HS-27A (cell line): ENCODE data around the gene OAT.

Experiments used
- DNase-seq: peaks from one replicate; pipeline ENCODE4 v3.0.0-alpha.2; 2012; ENCODE audit warnings: low read depth, missing footprints

The OAT gene

GRCh38 chr10:124403548-124403947, 15.2 kb downstream of the OAT start:
- DNase-seq = peak; percentile 17

GRCh38 chr10:124402273-124402672, 16.4 kb downstream of the OAT start:
- DNase-seq = no peak

GRCh38 chr10:124401633-124402032, 17.1 kb downstream of the OAT start:
- DNase-seq = no peak

GRCh38 chr10:124394583-124394982, 24.1 kb downstream of the OAT start:
- no peak for DNase-seq

GRCh38 chr10:124392626-124393342, 25.9 kb downstream of the OAT start:
- DNase-seq = no peak

GRCh38 chr10:124390471-124391187, 28.1 kb downstream of the OAT start:
- DNase-seq = no peak

- no peak for DNase-seq
Measured at GRCh38 chr10:124389613-124390361, 28.9 kb downstream of the OAT start.

- DNase-seq = no peak
Measured at GRCh38 chr10:124388823-124389612, 29.7 kb downstream of the OAT start.

GRCh38 chr10:124388476-124388822, 30.3 kb downstream of the OAT start:
- no peak for DNase-seq

GRCh38 chr10:124387078-124387874, 31.4 kb downstream of the OAT start:
- no peak for DNase-seq

- no peak for DNase-seq
Measured at GRCh38 chr10:124386186-124387077, 32.3 kb downstream of the OAT start.

GRCh38 chr10:124385627-124386185, 33.0 kb downstream of the OAT start:
- no peak for DNase-seq

- no peak for DNase-seq
Measured at GRCh38 chr10:124384591-124385190, 34.0 kb downstream of the OAT start.

GRCh38 chr10:124384172-124384571, 34.6 kb downstream of the OAT start:
- no peak for DNase-seq

GRCh38 chr10:124383496-124383895, 35.2 kb downstream of the OAT start:
- no peak for DNase-seq

- no peak for DNase-seq
Measured at GRCh38 chr10:124381011-124381611, 37.6 kb downstream of the OAT start.

GRCh38 chr10:124380256-124380995, 38.3 kb downstream of the OAT start:
- no peak for DNase-seq

GRCh38 chr10:124379609-124380193, 39.0 kb downstream of the OAT start:
- DNase-seq = no peak
